H1 (cell line): ENCODE data around the gene MPRIP. TPM values are rescaled to one million over a fixed set of nuclear protein-coding genes. Genes with fewer than 3 reads are reported as not detected.

Experiments
- BCL11A ChIP-seq, 2 experiments: IDR thresholded peaks; one replicate each; pipeline ENCODE4 v1.6.1; 2011; ENCODE audit warnings: low read depth in 2 of 2, low read length in 2 of 2, mild to moderate bottlenecking in 2 of 2
- SP2 ChIP-seq: IDR thresholded peaks from 2 replicates; pipeline ENCODE4 v1.6.1; 2012; ENCODE audit warnings: mild to moderate bottlenecking, low read length, inconsistent platforms
- TEAD4 ChIP-seq: IDR thresholded peaks from 2 replicates; pipeline ENCODE4 v1.6.1; 2012; ENCODE audit warnings: low read depth, low read length, inconsistent platforms, mixed read lengths
- polyA plus RNA-seq, 7 experiments: library from polyadenylated mRNA; depleted of rRNA in 3 of 7; stranded (reverse) in 5 of 7; unstranded in 2 of 7; fragments of >200 nt in 5 of 7; fragments of 200-250 nt in 2 of 7; gene quantifications; 1 replicate in 5 of 7; 2 replicates in 1 of 7; 4 replicates in 1 of 7; pipeline versions ENCODE4 v1.2.1 to v1.2.3, GENCODE V29; 2011 to 2013; ENCODE audit warnings: missing spikeins in 2 of 7, mixed read lengths in 2 of 7
- total RNA-seq: library from RNA; stranded (reverse); fragmentation: NEBNext Ultra II Directional; extraction: Animal tissue kit (Norgen Biotek cat#: 25700); gene quantifications from 2 replicates; pipeline ENCODE4 v1.2.1, GENCODE V29; 2021
- TF ChIP-seq, protein P1 (sequence below): IDR thresholded peaks from 2 replicates; pipeline ENCODE4 v1.6.1; 2012; ENCODE audit warnings: low read length, inconsistent platforms

The MPRIP gene
- total and polyA plus RNA-seq, 2 of the 8 experiments (the other 6 are each of a cell fraction or from before 2014, with no cell fraction given), result 48.6 to 146 TPM

DNA sequence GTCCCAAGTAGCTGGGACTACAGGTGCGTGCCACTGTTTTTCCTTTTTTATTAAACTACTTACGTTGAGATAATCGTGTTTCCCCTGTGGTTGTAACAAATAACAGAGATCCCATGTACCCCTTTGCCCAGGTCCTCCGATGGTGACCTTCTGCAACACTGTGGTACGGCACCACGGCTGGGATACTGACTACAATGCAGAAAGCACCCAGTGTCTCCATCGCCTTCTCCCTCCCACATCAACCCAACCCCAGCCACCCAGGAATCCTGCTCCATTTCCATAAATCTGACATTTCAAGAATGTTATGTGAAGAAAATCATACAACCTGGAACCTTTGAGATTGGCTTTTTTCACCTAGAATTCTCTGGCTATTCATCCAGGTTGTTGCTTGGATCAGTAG, 22.1 kb downstream of the MPRIP start (continued):
- no peak for TF ChIP-seq SP2
- TF ChIP-seq BCL11A (IDR thresholded peaks at IDR 0.05; ENCODE audit: low read depth in 2 of 2, low read length in 2 of 2), result no peak
- TF ChIP-seq TEAD4, result no peak
- TF ChIP-seq, protein P1, sequence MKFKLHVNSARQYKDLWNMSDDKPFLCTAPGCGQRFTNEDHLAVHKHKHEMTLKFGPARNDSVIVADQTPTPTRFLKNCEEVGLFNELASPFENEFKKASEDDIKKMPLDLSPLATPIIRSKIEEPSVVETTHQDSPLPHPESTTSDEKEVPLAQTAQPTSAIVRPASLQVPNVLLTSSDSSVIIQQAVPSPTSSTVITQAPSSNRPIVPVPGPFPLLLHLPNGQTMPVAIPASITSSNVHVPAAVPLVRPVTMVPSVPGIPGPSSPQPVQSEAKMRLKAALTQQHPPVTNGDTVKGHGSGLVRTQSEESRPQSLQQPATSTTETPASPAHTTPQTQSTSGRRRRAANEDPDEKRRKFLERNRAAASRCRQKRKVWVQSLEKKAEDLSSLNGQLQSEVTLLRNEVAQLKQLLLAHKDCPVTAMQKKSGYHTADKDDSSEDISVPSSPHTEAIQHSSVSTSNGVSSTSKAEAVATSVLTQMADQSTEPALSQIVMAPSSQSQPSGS, result no peak
